Fibroblast of upper back skin (primary cell): Measurements from ENCODE around the gene PTGES.
"Not testable (repeated sequence)": the region's sequence is repeated elsewhere in the genome, so short reads cannot be mapped to it uniquely, and the experiment has no call there.

Experiments
- DNase-seq: peaks from one replicate; pipeline ENCODE4 v3.0.0-alpha.2; 2013

Gene PTGES

DNA sequence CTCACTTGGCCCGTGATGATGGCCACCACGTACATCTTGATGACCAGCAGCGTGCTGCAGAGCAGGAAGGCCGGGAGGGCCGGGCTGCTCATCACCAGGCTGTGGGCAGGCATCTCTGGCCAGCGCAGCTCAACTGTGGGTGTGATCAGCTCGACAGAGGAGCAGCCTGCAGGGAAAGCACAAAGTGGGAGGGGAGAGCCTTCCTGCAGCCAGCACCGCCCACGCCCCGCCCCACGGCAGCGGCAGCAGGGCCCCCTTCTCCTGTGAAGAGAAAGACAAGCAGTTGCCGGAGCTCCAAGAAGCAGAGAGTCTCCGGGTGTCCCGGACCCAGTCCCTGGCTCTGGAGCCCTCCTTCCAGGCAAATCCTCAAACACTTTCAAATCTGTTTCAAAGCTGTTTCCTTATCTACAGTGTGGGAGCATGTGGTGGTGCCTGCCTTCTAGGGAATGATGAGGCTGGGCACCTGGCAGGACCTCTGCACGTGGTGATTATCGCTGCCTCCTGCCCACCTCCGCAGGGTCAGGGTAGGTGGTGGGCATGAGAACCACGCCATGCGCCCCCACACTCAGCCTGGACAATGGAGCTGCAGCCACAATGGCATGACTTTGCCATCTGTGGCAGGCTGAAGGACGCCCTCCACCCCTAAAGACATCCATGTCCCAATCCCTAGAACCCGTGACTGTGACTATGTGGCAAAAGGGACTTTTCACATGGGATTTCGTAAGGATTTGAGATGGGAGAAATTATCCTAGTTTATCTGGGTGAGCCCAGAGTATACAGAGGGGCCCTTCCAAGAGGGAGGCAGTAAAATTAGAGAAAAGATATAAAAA lies at the start of gene PTGES:
Gene PTGES, minus strand, starts transcription at position 143 of the 830 bp plus-strand sequence. Its CDS starts 30 bp downstream, at position 113.
- DNase-seq: peak; percentile 80

DNA sequence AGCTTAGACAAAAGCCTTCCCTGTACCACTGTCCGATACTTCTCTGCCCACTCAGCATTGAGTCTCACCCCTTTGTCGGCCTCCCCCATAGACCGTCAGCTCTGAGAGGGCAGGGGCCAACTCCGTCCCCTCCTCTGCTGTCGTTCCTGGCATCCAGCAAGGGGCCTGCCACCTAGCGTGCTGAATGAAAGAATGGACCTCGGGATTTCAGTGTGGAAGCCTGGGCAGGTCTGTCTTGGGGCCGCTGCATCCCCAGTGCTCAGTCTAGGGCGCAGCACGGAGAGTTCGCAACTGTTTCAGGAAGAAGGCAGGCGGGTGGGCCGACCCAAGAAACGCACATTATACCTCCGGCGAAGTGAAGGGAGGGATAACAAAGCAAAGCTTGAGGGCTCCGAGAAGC lies 48.7 kb upstream of the PTGES start:
- no peak for DNase-seq

DNA sequence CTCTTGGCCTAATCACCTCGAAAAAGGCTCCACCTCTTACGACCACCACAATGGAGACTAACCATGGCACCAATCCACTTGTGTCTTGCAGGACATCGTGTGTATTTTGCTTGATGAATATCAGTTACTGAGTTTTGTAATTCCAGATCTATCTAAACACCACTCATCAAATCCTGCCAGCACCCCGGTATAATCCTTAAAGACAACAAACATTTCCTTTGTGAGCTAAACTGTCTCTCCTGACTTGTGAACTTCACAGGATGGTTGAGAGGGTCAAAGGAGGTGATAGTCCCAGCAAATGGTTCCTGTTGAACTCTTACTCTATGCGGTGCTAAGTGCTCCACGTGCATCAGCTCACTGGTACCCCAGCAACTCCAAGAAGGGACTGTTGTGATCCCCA lies 46.1 kb upstream of the PTGES start:
- DNase-seq: no peak

- not testable (repeated sequence) for DNase-seq
Observed at GRCh38 chr9:129796029-129796428, 43.2 kb upstream of the PTGES start.

DNA sequence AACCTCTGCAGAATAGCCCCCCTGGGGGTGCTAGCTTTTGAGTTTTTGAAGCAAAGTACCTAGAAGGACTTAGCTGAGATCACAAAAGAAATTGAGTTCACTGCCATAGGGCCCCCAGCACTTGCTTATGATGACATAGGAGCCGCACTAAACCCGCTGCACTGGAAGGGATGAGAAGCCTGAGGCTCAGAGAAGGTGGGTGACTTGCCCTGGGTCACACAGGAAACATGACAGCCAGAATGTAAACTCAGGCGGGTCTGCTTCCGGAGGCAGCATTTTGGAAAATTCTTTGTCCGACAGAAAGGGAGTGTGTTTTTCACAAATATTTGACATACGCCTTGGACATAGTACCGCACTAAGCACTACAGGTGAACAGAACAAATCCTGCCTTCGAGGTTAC lies 41.7 kb upstream of the PTGES start:
- no peak for DNase-seq

DNA sequence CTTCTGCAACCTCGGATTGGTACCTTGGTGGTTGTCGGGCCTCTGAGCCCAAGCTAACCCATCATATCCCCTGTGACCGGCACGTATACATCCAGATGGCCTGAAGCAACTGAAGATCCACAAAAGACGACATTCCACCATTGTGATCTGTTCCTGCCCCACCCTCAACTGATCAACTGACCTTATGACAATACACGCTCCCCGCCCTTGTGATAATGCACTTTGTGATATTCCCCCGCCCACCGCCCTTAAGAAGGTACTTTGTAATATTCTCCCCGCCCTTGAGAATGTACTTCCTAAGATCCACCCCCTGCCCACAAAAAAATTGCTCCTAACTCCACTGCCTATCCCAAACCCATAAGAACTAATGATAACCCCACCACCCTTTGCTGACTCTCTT lies 33.6 kb upstream of the PTGES start:
- no peak for DNase-seq

- no peak for DNase-seq
Observed at GRCh38 chr9:129785866-129786265, 33.0 kb upstream of the PTGES start.

DNA sequence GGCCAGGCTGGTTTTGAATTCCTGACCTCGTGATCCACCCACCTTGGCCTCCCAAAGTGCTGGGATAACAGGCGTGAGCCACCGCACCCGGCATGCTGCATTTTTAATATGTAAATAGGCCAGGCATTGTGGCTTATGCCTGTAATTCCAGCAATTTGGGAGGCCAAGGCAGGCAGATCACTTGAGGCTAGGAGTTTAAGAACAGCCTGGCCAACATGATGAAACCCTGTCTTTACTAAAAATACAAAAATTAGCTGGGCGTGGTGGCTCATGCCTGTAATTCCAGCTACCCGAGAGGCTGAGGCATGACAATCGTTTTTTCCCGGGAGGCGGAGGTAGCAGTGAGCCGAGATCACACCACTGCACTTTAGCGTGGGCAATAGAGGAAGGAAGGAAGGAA lies 32.1 kb upstream of the PTGES start:
- DNase-seq: not testable (repeated sequence)

GRCh38 chr9:129783516-129784361 lies 30.9 kb upstream of the PTGES start:
- peak; percentile 74 for DNase-seq

- DNase-seq: peak; percentile 34
Observed at GRCh38 chr9:129781981-129782380, 29.1 kb upstream of the PTGES start.

- no peak for DNase-seq
Observed at GRCh38 chr9:129781131-129781530, 28.3 kb upstream of the PTGES start.

- DNase-seq: no peak
Observed at GRCh38 chr9:129779560-129780190, 26.8 kb upstream of the PTGES start.

DNA sequence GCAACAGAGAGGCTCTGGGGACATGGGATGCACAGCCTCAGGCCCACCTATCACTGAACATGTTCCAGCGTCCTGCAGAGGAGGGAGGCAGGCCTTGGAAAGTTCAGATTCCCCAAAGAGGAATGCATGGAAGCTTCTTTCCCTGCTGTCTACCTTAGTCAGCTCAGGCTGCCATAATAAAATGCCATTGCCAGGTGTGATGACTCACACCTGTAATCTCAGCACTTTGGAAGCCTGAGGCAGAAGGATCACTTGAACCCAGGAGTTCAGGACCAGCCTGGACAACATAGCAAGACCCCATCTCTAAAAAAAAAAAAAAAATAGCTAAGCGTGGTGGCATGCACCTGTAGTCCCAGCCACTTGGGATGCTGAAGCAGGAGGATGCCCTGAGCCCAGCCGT lies 25.6 kb upstream of the PTGES start:
- DNase-seq: no peak

- no peak for DNase-seq
Observed at GRCh38 chr9:129777769-129778130, 24.9 kb upstream of the PTGES start.

GRCh38 chr9:129776938-129777768 lies 24.3 kb upstream of the PTGES start:
- DNase-seq: peak; percentile 100

GRCh38 chr9:129776566-129776937 lies 23.7 kb upstream of the PTGES start:
- peak; percentile 75 for DNase-seq

GRCh38 chr9:129776096-129776495 lies 23.3 kb upstream of the PTGES start:
- DNase-seq: not testable (repeated sequence)

DNA sequence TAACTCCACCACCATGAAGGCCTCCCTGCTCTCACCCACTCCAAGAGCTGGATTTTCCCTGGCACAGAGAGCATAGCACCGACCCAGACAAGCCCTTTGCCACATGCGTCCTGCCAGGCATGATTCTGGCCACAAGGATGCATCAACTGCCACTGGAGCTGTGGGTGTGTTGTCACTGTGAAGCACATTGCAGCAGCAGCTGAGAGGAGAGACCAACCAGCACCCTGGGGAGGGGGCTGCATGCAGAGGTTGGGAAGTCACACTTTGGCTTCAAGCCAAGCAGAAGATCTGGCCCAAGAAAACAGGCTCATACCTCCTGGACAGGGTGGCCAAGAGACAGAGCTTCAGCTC lies 22.6 kb upstream of the PTGES start:
- DNase-seq: no peak

GRCh38 chr9:129774791-129775447 lies 22.1 kb upstream of the PTGES start:
- no peak for DNase-seq

DNA sequence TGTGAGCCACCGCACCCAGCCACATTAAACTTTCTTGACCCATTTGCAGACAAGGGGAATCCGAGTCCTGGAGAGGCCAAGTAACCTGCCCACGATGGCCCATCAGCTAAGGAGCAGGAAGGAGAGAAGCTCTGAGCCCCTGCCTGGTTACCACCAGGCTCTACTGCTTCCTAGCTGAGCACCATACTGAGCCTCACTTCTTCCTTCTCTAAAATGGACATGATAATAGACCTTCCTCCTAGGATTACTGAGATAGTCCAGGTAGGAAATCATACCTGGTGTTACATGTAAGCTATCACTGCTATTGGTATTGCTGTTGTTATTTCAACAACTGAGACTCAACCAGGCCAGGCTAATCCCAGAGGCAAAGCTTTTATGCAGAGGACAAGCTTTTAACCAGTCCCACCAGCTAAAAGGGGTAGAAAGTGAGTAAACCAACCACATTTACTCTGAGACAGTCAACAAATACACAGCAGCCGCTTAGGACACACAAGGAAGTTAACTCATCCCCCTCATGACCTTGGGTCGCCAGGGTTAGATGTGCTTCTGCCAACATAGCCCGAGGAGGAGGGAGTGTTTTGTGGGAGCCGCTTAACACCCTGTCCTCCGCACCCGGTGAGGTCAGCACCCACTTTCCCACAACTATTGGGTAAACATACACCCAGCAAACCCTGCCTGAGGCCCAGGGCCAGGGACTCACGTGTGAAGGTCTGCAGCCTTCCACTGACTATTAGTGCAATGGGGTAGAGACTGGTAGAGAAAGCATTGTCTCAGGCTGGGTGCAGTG lies 20.6 kb upstream of the PTGES start:
- no peak for DNase-seq

GRCh38 chr9:129770741-129771140 lies 17.9 kb upstream of the PTGES start:
- no peak for DNase-seq
